ENCODE measurements around the gene TMEM154. TPM values are rescaled to one million over a fixed set of nuclear protein-coding genes. Genes with fewer than 3 reads are reported as not detected.

TMEM154 gene
- total RNA-seq, 4 donors from 2014 or later, result 41.2 to 83.1 (median 60.5) TPM

DNA sequence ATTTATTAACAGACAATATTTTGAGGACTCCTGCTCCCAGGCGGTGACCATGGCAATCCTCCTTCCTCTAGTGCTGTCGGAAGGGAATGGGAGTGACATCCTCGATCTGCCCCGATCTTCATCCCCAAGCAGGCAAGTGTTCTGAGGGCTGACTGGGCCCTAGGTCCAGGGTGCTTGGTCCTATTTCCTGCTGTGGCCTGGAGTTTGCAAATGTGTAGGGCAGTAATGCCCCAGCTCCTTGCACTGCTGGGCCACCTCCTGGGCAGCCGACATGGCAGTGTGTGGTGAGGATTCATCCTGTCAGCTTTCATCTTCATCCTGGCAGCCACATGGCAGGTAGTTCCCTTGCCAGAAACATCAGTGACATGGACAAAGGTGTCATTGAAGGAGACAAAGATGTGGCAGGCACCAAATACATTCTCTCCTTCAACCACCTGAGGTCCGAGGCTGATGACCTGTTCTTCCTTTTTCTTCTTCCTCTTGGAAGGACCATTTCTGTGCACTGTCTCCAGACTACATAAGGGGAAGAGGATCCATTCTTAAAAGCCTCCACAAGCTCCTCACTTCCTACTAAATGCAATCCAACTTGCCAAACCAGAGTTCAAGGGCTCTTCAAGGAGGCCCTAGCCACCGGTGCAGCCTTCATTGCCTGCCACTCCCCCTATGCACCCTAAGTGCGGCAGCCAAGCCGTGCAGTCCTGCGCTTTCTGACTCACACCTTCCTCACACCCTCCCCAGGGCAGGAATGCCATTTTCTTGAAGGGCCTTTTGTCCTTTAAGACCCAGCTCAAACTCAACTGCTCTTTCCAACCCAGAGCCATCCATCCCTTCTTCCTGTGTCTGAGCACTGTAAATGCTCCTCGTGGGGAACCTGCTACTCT is 65.7 kb downstream of the TMEM154 start:
- DNase-seq, result no peak
- peaks cover 0 to 20% (median 0%) of the 10 kb centered on the region in 3 donors for H3K4me1 ChIP-seq
- TF ChIP-seq POLR2A (IDR thresholded peaks at IDR 0.05), result no peak
- TF ChIP-seq, protein P1, sequence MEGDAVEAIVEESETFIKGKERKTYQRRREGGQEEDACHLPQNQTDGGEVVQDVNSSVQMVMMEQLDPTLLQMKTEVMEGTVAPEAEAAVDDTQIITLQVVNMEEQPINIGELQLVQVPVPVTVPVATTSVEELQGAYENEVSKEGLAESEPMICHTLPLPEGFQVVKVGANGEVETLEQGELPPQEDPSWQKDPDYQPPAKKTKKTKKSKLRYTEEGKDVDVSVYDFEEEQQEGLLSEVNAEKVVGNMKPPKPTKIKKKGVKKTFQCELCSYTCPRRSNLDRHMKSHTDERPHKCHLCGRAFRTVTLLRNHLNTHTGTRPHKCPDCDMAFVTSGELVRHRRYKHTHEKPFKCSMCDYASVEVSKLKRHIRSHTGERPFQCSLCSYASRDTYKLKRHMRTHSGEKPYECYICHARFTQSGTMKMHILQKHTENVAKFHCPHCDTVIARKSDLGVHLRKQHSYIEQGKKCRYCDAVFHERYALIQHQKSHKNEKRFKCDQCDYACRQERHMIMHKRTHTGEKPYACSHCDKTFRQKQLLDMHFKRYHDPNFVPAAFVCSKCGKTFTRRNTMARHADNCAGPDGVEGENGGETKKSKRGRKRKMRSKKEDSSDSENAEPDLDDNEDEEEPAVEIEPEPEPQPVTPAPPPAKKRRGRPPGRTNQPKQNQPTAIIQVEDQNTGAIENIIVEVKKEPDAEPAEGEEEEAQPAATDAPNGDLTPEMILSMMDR (IDR thresholded peaks at IDR 0.05), result no peak
- intact Hi-C loops (cut with DNase I), result no loop called here
- no peak overlapping the region for H3K4me3 ChIP-seq
- 50 to 71% methylated on average over 8 to 10 of the region's 11 CpGs for WGBS, 2 donors
- H3K36me3 ChIP-seq, result no peaks in the 10 kb centered on the region
- no peaks in the 10 kb centered on the region for H3K27me3 ChIP-seq
- no peaks in the 10 kb centered on the region for H3K9me3 ChIP-seq
- H3K27ac ChIP-seq, result peak overlapping the region in 1 of 4 donors; percentile 22

DNA sequence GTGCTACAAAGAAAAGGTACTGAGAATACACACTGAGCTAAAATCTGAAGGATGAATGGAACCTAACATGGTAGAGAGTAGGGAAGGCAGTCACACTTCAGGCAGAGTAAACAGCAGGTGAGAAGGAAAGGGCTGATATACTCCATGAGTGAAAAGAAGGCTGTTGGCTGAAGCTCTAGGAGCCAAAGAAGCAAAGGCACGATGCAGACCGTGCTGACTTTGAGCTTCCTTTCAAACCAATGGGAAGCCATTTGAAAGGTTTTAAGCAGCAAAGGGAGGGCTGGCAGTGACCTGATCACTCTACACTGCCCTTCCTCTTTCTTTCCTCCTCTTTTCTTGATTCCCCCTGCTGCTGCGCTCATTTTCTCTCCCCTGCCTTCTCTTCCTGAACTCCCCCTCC is 66.4 kb downstream of the TMEM154 start:
- peaks cover 0 to 14% (median 0%) of the 10 kb centered on the region in 3 donors for H3K4me1 ChIP-seq
- no peak overlapping the region for H3K27ac ChIP-seq
- H3K36me3 ChIP-seq, result no peaks in the 10 kb centered on the region
- no peak overlapping the region for H3K4me3 ChIP-seq
- TF ChIP-seq, protein P1 (IDR thresholded peaks at IDR 0.05), result no peak
- no peak for TF ChIP-seq POLR2A (IDR thresholded peaks at IDR 0.05)
- H3K27me3 ChIP-seq, result no peaks in the 10 kb centered on the region
- WGBS, 2 donors, result 63 to 67% methylated on average over 3 of the region's 3 CpGs
- intact Hi-C loops (cut with DNase I), result no loop called here
- H3K9me3 ChIP-seq, result no peaks in the 10 kb centered on the region
- DNase-seq, result no peak

DNA sequence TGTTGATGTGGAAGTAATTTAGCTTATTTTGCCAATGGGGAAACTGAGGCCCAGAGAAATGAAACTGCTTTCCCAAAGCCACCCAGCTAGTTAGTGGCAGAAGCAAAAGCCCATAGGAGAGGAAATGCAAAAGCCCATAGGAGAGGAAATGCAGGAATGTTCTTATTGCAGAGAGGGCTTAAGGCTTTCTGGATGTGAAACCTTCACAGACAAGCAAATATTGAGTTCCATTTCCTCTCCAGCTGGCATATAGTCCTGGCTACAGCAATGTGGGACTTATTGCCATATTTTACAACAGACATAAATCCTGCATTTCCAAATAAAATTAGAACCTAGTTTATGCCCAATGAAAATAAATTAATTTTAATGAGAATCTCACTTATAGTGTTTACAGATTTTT is 69.7 kb downstream of the TMEM154 start:
- Histone ChIP-seq H3K4me3 (no peak overlapping the region), H3K9me3 (no peaks in the 10 kb centered on the region), H3K36me3 (no peaks in the 10 kb centered on the region), H3K4me1 (peaks cover 0 to 36% (median 1%) of the 10 kb centered on the region in 3 donors), H3K27me3 (no peaks in the 10 kb centered on the region), H3K27ac (no peak overlapping the region)
- no peak for DNase-seq
- TF ChIP-seq, protein P1 (IDR thresholded peaks at IDR 0.05), result no peak
- TF ChIP-seq POLR2A (IDR thresholded peaks at IDR 0.05), result no peak
- intact Hi-C loops (cut with DNase I), result no loop called here

DNA sequence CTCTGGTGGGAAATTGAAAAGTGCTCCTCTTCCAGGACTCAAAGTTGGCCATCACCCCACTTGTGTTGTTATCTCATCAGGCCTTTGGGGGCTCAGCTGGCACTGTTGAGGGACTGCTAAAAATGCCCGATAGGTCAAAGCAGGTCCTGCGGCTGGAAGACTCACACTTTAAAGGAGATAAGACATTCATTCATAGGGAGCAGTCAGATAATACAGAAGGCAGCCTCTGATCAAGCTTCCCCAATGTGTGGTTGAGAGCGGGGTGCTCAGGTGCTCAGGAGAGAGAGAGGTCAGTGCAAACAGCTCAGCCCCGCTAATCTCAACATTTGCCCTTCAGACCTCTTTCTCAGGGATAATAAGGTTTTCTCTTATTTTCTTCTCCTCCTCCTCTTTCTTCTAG is 70.3 kb downstream of the TMEM154 start:
- 93 to 97% methylated on average over 4 of the region's 4 CpGs for WGBS, 2 donors
- no peaks in the 10 kb centered on the region for H3K9me3 ChIP-seq
- no peaks in the 10 kb centered on the region for H3K27me3 ChIP-seq
- H3K36me3 ChIP-seq, result no peaks in the 10 kb centered on the region
- intact Hi-C loops (cut with DNase I), result no loop called here
- no peak overlapping the region for H3K4me3 ChIP-seq
- no peak overlapping the region for H3K27ac ChIP-seq
- DNase-seq, result no peak
- peaks cover 0 to 35% (median 3%) of the 10 kb centered on the region in 3 donors for H3K4me1 ChIP-seq
- TF ChIP-seq POLR2A (IDR thresholded peaks at IDR 0.05), result no peak
- TF ChIP-seq, protein P1 (IDR thresholded peaks at IDR 0.05), result no peak

DNA sequence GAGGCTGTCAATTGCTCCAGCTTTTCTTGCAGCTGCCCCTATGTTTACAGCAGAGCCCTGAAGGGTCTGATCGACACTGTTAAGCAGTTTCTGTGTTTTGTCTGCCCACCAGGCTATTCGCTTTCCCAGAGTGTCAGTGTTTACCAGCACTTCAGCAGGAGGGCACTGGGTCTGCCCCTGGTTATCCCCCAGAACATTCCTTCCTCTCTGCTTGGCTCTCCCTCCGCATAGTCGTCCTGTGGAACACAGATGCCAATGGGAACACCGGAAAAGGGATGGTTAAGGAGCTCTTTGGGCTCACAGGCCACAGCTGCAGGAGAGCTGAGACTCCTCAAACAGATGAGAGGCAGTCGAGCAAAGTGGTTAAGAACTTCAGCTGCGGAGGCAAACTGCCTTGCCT is 72.6 kb downstream of the TMEM154 start:
- TF ChIP-seq, protein P1 (IDR thresholded peaks at IDR 0.05), result no peak
- no peak for TF ChIP-seq POLR2A (IDR thresholded peaks at IDR 0.05)
- no peak overlapping the region for H3K27ac ChIP-seq
- no peaks in the 10 kb centered on the region for H3K9me3 ChIP-seq
- peaks cover 0 to 26% (median 3%) of the 10 kb centered on the region in 3 donors for H3K4me1 ChIP-seq
- intact Hi-C loops (cut with DNase I), result no loop called here
- WGBS, 2 donors, result 45 to 73% methylated on average over 4 to 5 of the region's 7 CpGs
- H3K4me3 ChIP-seq, result no peak overlapping the region
- no peaks in the 10 kb centered on the region for H3K27me3 ChIP-seq
- no peaks in the 10 kb centered on the region for H3K36me3 ChIP-seq
- no peak for DNase-seq

All from esophagus squamous epithelium (tissue), 5 donors.